ENCODE data around the gene IL23R. TPM values are rescaled to one million over a fixed set of nuclear protein-coding genes. Genes with fewer than 3 reads are reported as not detected.

The IL23R gene
- total RNA-seq, 4 donors from 2014 or later, result not detected

GRCh38 chr1:67165468-67166041, 699 bp upstream of the IL23R start:
- no peaks in the 10 kb centered on the region for H3K4me1 ChIP-seq
- in situ Hi-C loops (cut with MboI; ENCODE audit: low sequenced_read_pairs in 4 of 4), result no loop called here
- TF ChIP-seq POLR2A (IDR thresholded peaks at IDR 0.05), result no peak
- no peak for TF ChIP-seq CTCF (IDR thresholded peaks at IDR 0.05 in 4 of 5, conservative IDR thresholded peaks at IDR 0.05 in 1 of 5)
- no peaks in the 10 kb centered on the region for H3K27me3 ChIP-seq
- no peaks in the 10 kb centered on the region for H3K36me3 ChIP-seq
- H3K9me3 ChIP-seq, result no peaks in the 10 kb centered on the region
- no peak overlapping the region for H3K4me3 ChIP-seq
- H3K27ac ChIP-seq, result no peak overlapping the region
- ATAC-seq, result no peak
- DNase-seq, result no peak
- intact Hi-C loops (cut with DNase I; ENCODE audit: low total_unique reads), result no loop called here

GRCh38 chr1:67169496-67169895, 3.2 kb downstream of the IL23R start:
- no peak for TF ChIP-seq POLR2A (IDR thresholded peaks at IDR 0.05)
- intact Hi-C loops (cut with DNase I; ENCODE audit: low total_unique reads), result no loop called here
- Histone ChIP-seq H3K36me3 (no peaks in the 10 kb centered on the region), H3K9me3 (no peaks in the 10 kb centered on the region), H3K27ac (no peak overlapping the region), H3K27me3 (no peaks in the 10 kb centered on the region), H3K4me3 (no peak overlapping the region), H3K4me1 (no peaks in the 10 kb centered on the region)
- no peak for ATAC-seq
- in situ Hi-C loops (cut with MboI; ENCODE audit: low sequenced_read_pairs in 4 of 4), result no loop called here
- no peak for DNase-seq

DNA sequence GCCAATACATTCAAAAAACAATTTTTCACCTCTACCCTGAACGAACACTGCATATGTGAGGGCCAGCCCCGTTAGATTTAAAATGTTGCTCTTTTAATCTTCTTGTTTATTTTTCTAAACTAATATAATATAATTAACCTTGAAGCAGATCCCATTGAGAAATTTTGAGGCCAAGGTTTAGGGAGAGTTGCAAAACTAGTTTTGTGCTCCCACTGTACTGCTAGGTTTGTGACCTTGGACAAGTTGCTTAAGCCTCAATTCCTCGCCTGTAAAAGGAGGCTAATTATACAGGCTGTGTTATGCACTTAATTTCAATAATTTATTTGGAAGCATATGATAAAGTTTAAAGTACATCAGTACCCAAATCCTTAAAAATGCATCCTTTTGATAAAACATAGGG, 3.7 kb downstream of the IL23R start:
- intact Hi-C loops (cut with DNase I; ENCODE audit: low total_unique reads) (no loop called here), in situ Hi-C loops (cut with MboI; ENCODE audit: low sequenced_read_pairs in 4 of 4) (no loop called here)
- DNase-seq, result no peak
- TF ChIP-seq CTCF (IDR thresholded peaks at IDR 0.05 in 4 of 5, conservative IDR thresholded peaks at IDR 0.05 in 1 of 5), result no peak
- no peak for TF ChIP-seq POLR2A (IDR thresholded peaks at IDR 0.05)
- H3K27me3 ChIP-seq, result no peaks in the 10 kb centered on the region
- H3K4me1 ChIP-seq, result no peaks in the 10 kb centered on the region
- H3K9me3 ChIP-seq, result no peaks in the 10 kb centered on the region
- H3K27ac ChIP-seq, result no peak overlapping the region
- ATAC-seq, result no peak
- no peak overlapping the region for H3K4me3 ChIP-seq
- no peaks in the 10 kb centered on the region for H3K36me3 ChIP-seq

DNA sequence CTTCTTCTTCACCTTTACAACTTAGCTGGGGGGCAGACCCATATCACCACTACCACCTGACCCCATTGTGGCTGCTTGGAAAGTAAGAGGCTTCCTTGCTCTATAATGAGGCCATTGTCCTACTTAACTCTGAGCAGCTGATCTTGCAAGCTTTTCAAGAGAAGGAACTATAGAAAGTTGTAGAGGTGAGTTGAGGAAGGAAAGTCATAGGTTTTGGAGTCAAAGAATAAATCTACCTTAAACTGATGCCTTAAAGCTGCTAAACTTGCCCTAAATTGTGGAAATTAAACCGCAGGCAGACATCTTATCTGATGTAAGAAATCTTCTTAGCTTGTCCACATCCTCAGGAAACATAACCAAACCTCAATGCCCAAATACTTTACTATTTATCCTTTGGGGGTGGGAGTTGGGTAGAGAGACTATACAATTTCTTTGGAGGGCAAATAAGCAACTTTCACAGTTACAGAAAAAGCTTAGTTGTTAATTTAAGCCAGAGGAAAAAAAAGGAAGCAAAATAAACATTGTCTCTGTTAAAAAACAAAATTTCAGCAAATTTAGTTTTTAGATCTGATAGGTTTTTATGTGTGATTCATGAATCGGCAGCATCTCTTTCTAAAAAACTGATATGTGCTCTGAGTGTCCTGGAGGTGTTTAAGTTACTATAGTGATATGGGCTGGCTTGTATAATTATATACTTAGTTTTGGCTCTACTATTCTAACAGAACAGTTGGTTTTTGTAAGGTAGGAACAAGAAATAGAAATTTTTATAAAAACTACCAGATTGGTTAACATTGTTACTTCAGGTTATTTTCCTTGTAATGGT, 4.7 kb downstream of the IL23R start:
- DNase-seq (no peak), ATAC-seq (no peak)
- H3K4me1 ChIP-seq, result no peaks in the 10 kb centered on the region
- H3K27ac ChIP-seq, result no peak overlapping the region
- no peaks in the 10 kb centered on the region for H3K27me3 ChIP-seq
- no peak overlapping the region for H3K4me3 ChIP-seq
- H3K36me3 ChIP-seq, result no peaks in the 10 kb centered on the region
- intact Hi-C loops (cut with DNase I; ENCODE audit: low total_unique reads) (no loop called here), in situ Hi-C loops (cut with MboI; ENCODE audit: low sequenced_read_pairs in 4 of 4) (no loop called here)
- H3K9me3 ChIP-seq, result no peaks in the 10 kb centered on the region
- TF ChIP-seq CTCF (IDR thresholded peaks at IDR 0.05 in 4 of 5, conservative IDR thresholded peaks at IDR 0.05 in 1 of 5), result no peak
- no peak for TF ChIP-seq POLR2A (IDR thresholded peaks at IDR 0.05)

DNA sequence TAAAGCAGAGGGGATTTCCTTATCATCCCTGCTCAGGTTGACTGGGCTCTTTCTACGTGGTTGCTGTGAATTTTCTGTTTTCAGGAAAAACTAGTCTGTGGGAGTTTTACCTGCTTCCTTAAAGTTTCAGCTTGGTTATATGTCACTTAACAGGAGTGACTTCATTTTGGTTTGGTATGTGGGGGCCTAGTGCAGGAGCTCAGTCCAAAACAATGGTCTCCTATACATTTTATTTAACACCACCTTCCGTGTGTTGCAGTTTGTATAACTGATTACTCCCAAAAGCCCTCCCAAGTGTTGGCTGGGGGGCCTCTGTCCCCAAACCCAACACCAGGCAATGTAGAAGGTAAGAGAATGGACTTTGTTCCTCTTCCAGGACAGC, 5.3 kb downstream of the IL23R start:
- no peak overlapping the region for H3K27ac ChIP-seq
- in situ Hi-C loops (cut with MboI; ENCODE audit: low sequenced_read_pairs in 4 of 4) (no loop called here), intact Hi-C loops (cut with DNase I; ENCODE audit: low total_unique reads) (no loop called here)
- TF ChIP-seq POLR2A (IDR thresholded peaks at IDR 0.05) (no peak), CTCF (IDR thresholded peaks at IDR 0.05 in 4 of 5, conservative IDR thresholded peaks at IDR 0.05 in 1 of 5) (no peak)
- H3K27me3 ChIP-seq, result no peaks in the 10 kb centered on the region
- no peaks in the 10 kb centered on the region for H3K4me1 ChIP-seq
- no peak overlapping the region for H3K4me3 ChIP-seq
- H3K9me3 ChIP-seq, result no peaks in the 10 kb centered on the region
- no peaks in the 10 kb centered on the region for H3K36me3 ChIP-seq
- ATAC-seq (no peak), DNase-seq (no peak)

Data from gastrocnemius medialis (tissue), 4 donors.